Muscle layer of colon (tissue), 2 donors: Measurements from ENCODE around the gene PLCH1.

Source experiments
- H3K27ac ChIP-seq: one replicate; pipeline ENCODE4 v1.7.0; 2013; ENCODE audit warnings: low read depth, mild to moderate bottlenecking, low read length, moderate library complexity
- H3K27me3 ChIP-seq, 2 donors: one replicate each; pipeline ENCODE4 v1.7.0; 2013; ENCODE audit warnings: low read length in 2 of 2, mild to moderate bottlenecking in 2 of 2; ENCODE audit not compliant: insufficient read depth in 2 of 2, control insufficient read depth in 1 of 2
- H3K36me3 ChIP-seq: one replicate; pipeline ENCODE4 v1.7.0; 2013; ENCODE audit warnings: mild to moderate bottlenecking, low read length; ENCODE audit not compliant: insufficient read depth
- H3K4me1 ChIP-seq: one replicate; pipeline ENCODE4 v1.7.0; 2013; ENCODE audit warnings: mild to moderate bottlenecking, low read length; ENCODE audit not compliant: insufficient read depth
- H3K4me3 ChIP-seq, 2 donors: one replicate each; pipeline ENCODE4 v1.7.0; 2013; ENCODE audit warnings: low read length in 2 of 2, low read depth in 1 of 2, mild to moderate bottlenecking in 1 of 2, moderate library complexity in 1 of 2
- H3K9ac ChIP-seq: one replicate; pipeline ENCODE4 v1.7.0; 2013; ENCODE audit warnings: low read length
- H3K9me3 ChIP-seq: one replicate; pipeline ENCODE4 v1.7.0; 2013; ENCODE audit warnings: mild to moderate bottlenecking, low read length
- donor health status: abdominal sarcoma.
- donor health status: Adenocarcinoma of cecum.

The PLCH1 gene

DNA sequence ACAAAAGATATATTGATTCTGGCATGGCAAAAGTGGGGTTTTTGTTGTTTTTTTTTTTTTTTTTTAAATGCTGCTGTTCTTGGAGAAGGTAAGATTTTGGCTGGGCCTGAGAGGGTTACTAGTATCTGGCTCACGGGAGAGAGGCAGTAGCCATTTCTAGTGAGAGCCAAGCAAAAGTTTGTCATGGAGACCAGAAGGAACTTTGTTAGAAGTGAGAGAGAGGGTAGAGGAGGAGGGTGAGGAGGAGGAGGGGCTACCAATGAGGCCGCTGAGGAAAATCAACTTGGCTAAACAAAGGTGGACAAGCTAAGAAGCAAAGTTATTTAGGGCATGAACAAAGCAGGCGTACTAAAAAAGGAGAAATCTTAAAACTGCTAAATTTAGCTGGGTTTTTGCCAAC is 402.5 kb downstream of the PLCH1 start:
- Histone ChIP-seq H3K27me3 (no peaks in the 10 kb centered on the region), H3K27ac (no peak overlapping the region), H3K9ac (no peak overlapping the region), H3K4me3 (no peak overlapping the region), H3K9me3 (no peaks in the 10 kb centered on the region), H3K36me3 (no peaks in the 10 kb centered on the region), H3K4me1 (no peaks in the 10 kb centered on the region)

DNA sequence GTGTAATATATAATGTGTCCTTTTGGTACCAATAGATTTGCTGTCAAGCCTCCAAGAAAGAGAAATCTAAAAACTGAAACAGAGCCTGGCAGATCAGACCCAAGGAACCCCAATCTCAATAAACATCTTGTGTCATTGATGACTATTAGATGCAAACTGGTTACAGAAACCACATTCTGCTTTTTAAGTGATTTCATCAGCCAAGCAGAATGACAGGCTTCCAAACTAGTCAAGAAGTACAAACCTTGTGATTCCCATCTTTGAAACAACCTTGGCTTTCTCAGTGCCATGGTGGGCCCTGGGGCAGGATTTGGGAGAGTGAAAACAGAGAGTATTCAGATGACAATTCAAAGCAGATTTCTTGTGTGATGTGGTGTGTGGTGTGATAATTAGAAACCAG is 405.8 kb downstream of the PLCH1 start:
- Histone ChIP-seq H3K27ac (no peak overlapping the region), H3K27me3 (no peaks in the 10 kb centered on the region), H3K9ac (no peak overlapping the region), H3K9me3 (no peaks in the 10 kb centered on the region), H3K4me3 (no peak overlapping the region), H3K4me1 (no peaks in the 10 kb centered on the region), H3K36me3 (no peaks in the 10 kb centered on the region)

DNA sequence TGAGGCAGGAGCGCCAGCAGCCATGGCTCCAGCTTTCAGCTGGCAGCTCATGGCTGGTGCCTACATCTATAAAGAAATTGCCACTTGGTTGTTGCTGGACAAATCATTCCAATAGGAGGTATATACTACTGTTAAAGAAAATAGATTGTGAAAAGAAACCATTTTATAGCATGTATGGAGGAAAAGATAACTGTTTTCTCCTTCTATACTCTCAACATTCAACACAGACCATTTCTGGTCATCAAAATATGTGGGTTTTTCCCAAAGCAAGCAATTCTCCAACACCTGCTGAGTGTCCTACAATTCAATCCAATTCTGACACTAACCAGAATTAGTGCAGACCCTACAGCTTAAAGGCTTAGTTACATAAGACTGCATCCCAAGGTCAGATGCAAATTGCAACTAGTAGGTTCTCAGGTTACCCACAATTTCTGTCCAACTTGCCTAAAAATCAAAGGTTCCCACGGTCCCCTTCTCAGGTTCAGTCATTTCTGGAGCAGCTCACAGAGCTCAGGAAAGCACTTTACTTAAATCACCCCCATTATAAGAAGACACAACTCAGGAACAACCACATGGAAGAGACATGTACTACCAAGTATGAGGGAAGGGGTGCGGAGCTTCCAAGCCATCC is 409.0 kb downstream of the PLCH1 start:
- H3K9ac ChIP-seq, result no peak overlapping the region
- H3K4me3 ChIP-seq, result no peak overlapping the region
- H3K9me3 ChIP-seq, result no peaks in the 10 kb centered on the region
- no peaks in the 10 kb centered on the region for H3K27me3 ChIP-seq
- no peaks in the 10 kb centered on the region for H3K4me1 ChIP-seq
- no peak overlapping the region for H3K27ac ChIP-seq
- H3K36me3 ChIP-seq, result no peaks in the 10 kb centered on the region

DNA sequence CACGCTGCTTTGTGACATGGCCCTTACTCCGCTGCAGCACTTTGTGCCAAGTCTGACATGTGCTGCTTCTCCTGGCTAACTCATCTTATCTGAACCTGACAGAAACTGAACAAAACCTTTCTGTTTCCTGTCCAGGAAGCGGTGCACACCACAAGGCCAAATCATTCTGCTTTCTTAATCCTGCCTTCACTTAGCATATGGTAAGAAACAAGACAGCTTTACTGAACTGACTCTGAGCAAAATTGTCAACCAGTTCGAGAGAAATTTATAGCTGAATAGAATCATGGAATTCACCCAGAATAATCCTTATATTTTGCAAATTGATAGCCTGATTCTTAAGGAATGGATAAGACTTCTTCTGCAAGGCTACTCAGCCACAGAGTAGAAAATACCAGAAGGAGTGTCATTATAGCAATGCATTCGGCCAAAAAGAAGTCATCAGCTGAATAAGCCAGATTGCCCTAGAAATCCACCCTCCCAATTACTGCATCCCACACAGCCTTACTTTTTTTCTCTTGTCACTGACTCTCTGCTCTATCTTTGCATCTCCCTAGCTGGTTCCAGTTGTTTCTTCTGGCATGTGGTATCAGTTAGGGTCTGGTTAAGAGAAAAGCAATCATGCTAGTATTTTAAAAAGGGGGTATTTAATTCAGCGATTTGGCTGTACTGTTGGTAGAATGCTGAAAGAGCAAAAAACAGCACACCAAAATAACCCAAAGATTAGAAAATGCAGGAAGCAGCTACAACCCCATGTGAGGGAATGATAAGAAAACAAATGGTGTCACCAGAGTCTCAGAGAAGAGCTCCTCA is 409.8 kb downstream of the PLCH1 start:
- Histone ChIP-seq H3K9ac (no peak overlapping the region), H3K4me3 (no peak overlapping the region), H3K27ac (no peak overlapping the region), H3K9me3 (no peaks in the 10 kb centered on the region), H3K4me1 (no peaks in the 10 kb centered on the region), H3K27me3 (no peaks in the 10 kb centered on the region), H3K36me3 (no peaks in the 10 kb centered on the region)

DNA sequence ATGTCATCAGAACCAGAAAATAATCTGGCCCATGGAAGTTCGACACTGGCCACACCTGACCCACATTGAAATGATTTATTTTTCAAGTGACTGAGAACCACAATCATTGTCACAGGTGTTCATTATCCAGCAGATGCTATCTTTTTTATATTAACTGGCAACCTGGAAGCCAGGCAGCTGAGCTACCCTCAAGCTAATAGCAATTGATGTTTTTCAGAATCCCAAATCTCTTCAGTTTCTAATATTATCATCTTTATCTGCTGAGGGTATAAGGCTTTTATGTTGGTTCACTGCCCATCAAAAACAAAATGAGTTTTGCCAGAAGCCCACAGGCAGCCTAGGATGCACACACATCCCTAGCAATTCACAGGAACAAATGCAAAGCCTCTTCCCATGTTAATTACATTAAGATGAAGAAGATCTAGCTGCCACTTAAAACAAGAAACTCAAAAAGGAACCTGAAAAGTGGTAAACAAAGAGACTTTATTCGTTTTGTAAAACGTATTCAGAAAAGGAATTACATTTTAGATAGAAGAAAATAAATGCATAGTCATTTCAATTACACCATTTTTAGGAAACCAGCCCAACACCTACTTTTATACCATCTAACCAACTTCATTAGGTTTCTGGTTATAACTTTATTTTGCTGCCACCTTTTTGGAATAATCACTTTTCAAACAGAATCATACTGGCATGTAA is 410.5 kb downstream of the PLCH1 start:
- H3K9me3 ChIP-seq, result no peaks in the 10 kb centered on the region

DNA sequence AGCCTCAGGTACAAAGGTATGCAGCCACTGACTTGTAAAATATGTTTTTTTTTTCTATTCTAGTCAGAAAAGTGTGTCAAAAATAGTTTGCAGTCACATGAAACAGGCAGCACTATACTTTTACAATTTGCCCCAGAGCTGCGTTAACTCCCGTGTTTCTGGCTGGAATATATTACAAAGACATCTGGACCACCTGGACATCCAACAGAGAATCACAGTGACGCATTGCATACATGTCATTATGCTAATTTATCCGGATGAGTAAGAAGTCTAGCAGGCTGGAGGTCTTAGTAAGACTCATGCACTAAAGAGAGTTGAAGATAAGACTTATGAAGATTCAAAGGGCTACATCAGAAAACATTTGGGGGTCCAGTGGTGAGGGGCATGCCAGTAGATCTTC is 412.2 kb downstream of the PLCH1 start:
- H3K9me3 ChIP-seq, result no peaks in the 10 kb centered on the region
- no peak overlapping the region for H3K27ac ChIP-seq
- H3K4me3 ChIP-seq, result no peak overlapping the region
- no peaks in the 10 kb centered on the region for H3K4me1 ChIP-seq
- no peaks in the 10 kb centered on the region for H3K36me3 ChIP-seq
- H3K9ac ChIP-seq, result no peak overlapping the region
- H3K27me3 ChIP-seq, result no peaks in the 10 kb centered on the region

More for the DNA sequence above, 410.5 kb downstream of the PLCH1 start:
- Histone ChIP-seq H3K4me3 (no peak overlapping the region), H3K9ac (no peak overlapping the region), H3K36me3 (no peaks in the 10 kb centered on the region), H3K4me1 (no peaks in the 10 kb centered on the region), H3K27ac (no peak overlapping the region), H3K27me3 (no peaks in the 10 kb centered on the region)

DNA sequence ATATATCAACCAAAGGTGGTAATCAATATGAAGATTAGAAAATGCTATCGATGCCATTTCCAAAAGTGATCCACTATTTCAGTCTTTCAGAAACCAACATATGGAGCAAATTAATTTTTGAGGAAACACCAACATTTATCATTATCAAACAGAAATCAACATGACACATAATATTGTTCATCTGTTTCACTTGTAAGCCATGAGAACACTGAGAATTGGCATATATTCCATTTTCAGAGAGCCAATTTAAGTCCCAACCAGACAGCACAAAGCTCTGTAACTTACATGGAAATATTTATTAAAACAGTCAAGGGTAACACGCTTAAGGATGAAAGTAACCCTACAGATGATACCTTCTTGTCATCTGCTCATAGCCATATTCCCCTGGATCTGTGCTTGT is 413.8 kb downstream of the PLCH1 start:
- Histone ChIP-seq H3K9me3 (no peaks in the 10 kb centered on the region), H3K27me3 (no peaks in the 10 kb centered on the region), H3K4me1 (no peaks in the 10 kb centered on the region), H3K4me3 (no peak overlapping the region), H3K9ac (no peak overlapping the region), H3K36me3 (no peaks in the 10 kb centered on the region), H3K27ac (no peak overlapping the region)

DNA sequence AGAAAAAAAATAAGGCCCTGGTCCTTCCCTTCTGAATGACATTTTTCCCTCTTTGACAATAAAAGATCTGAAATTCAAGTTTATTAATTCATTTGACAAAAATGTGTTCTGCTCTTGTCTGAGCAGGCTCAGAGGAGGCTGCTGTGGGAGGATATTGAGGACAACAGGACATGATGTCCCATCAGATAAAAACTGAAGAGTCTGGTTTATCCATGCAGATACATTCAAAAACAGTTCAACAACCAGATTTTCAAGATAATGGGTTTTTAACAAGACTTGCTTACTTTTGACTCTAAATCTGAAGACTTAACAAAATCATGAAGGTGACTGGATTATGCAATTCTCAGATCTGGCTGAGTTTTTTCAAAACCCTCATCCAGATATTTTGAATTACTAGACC is 414.5 kb downstream of the PLCH1 start:
- no peak overlapping the region for H3K4me3 ChIP-seq
- H3K9me3 ChIP-seq, result no peaks in the 10 kb centered on the region
- H3K36me3 ChIP-seq, result no peaks in the 10 kb centered on the region
- H3K27ac ChIP-seq, result no peak overlapping the region
- H3K9ac ChIP-seq, result no peak overlapping the region
- no peaks in the 10 kb centered on the region for H3K4me1 ChIP-seq
- H3K27me3 ChIP-seq, result no peaks in the 10 kb centered on the region

DNA sequence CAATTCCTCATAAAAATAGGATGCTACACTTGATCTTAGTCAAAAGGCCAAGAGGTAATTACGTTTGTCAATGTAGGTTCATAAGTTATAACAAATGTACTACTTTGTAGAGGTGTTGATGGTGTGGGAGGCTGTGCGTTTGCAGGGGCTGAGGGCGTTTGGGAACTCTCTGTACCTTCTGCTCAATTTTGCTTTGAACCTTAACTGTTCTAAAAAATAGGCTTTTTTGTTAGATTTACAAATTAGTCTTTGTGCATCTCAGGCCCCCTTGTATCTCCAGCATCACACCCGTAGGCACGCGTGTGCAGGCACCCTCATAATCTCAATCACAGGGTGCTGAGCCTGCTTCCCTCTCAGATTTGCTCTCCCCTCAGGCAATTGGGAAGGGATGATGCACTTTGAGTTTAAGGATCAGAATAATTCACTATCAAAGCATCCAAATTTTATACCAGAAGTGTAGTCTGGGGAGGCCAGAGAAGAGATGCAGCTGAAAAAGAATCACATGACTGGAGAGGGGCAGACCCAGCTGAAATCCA is 415.3 kb downstream of the PLCH1 start:
- Histone ChIP-seq H3K27me3 (no peaks in the 10 kb centered on the region), H3K4me1 (no peaks in the 10 kb centered on the region), H3K9ac (no peak overlapping the region), H3K36me3 (no peaks in the 10 kb centered on the region), H3K27ac (no peak overlapping the region), H3K4me3 (no peak overlapping the region), H3K9me3 (no peaks in the 10 kb centered on the region)

DNA sequence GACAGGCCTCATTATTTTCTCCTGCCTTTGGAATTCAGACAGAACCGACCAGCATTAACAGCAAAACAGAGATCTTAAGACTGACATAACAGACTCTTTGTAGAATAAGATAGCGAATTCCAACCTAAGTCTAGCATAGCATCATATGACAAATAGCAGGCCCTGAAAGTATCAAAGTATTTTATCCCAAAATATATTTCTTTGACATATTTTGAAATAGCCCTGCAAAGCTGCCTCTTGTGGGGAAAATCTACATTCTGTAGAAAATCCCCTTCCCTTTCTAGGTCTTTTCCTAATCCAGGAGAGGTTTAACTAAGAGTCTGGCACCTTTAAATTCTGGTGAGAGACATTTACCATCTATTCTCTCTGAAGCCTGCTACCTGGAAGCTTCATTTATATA is 417.0 kb downstream of the PLCH1 start:
- H3K36me3 ChIP-seq, result no peaks in the 10 kb centered on the region
- no peaks in the 10 kb centered on the region for H3K27me3 ChIP-seq
- H3K9ac ChIP-seq, result no peak overlapping the region

DNA sequence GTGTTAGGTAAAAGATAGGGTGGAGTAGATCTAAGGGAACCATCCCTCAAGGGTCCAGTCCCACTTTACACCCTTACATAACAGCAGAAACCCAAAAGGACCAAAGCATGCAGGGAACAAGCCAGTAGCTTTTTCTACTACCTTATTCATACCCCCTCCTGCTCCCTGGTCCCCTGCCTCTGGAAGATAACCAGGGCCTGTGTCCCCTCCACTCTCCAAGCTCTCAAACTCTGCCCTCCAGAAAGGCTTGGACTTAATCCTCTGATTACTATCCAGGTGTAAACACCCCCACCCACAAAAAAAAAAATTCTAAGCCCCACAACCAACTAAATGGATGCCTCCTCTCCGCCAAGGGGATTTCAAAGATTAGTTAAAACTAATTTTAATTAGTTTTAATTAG is 417.4 kb downstream of the PLCH1 start:
- Histone ChIP-seq H3K4me3 (no peak overlapping the region), H3K4me1 (no peaks in the 10 kb centered on the region), H3K27ac (no peak overlapping the region), H3K9me3 (no peaks in the 10 kb centered on the region), H3K36me3 (no peaks in the 10 kb centered on the region), H3K9ac (no peak overlapping the region), H3K27me3 (no peaks in the 10 kb centered on the region)

More for the DNA sequence above, 417.0 kb downstream of the PLCH1 start:
- Histone ChIP-seq H3K4me3 (no peak overlapping the region), H3K9me3 (no peaks in the 10 kb centered on the region), H3K27ac (no peak overlapping the region), H3K4me1 (no peaks in the 10 kb centered on the region)
